MM.1S (cell line): ENCODE measurements around the gene ARPC5.

Source experiments
- CTCF ChIP-seq: fragments of 300-600 bp; sonication (generic); IDR thresholded peaks from 2 replicates; pipeline ENCODE4 v1.5.1; 2016; ENCODE audit warnings: antibody characterized with exemption, low read length, mixed read lengths
- EZH2phosphoT487 ChIP-seq: fragments of 300-600 bp; sonication (generic); IDR thresholded peaks from 2 replicates; pipeline ENCODE4 v1.6.1; 2018; ENCODE audit warnings: antibody characterized with exemption, low read length

GRCh38 chr1:183612407-183612806 lies 23.2 kb downstream of the ARPC5 start:
- no peak for TF ChIP-seq CTCF
- no peak for TF ChIP-seq EZH2phosphoT487
